Colonic mucosa (tissue), 4 donors: ENCODE results near the gene BCR. TPM values are rescaled to one million over a fixed set of nuclear protein-coding genes. Genes with fewer than 3 reads are reported as not detected.

Source experiments
- DNase-seq: peaks from one replicate; pipeline ENCODE4 v3.0.0-alpha.2; 2020
- H3K27ac ChIP-seq: fragments of 200-600 bp; one replicate; pipeline ENCODE4 v1.8.0; 2021
- H3K27me3 ChIP-seq: fragments of 200-600 bp; one replicate; pipeline ENCODE4 v1.8.0; 2021
- H3K36me3 ChIP-seq: fragments of 200-600 bp; one replicate; pipeline ENCODE4 v1.8.0; 2021
- H3K4me1 ChIP-seq: fragments of 200-600 bp; one replicate; pipeline ENCODE4 v1.8.0; 2021; ENCODE audit warnings: mild to moderate bottlenecking
- H3K4me3 ChIP-seq: fragments of 200-600 bp; one replicate; pipeline ENCODE4 v1.8.0; 2021
- H3K9ac ChIP-seq, 2 donors: one replicate each; pipeline ENCODE4 v1.7.0; 2013; ENCODE audit warnings: control low read depth in 2 of 2, low read depth in 2 of 2, low read length in 2 of 2
- H3K9me3 ChIP-seq: fragments of 200-600 bp; one replicate; pipeline ENCODE4 v1.8.0; 2021
- CTCF ChIP-seq: fragments of 200-600 bp; IDR thresholded peaks from one replicate; pipeline ENCODE4 v1.8.0; 2022; ENCODE audit warnings: antibody characterized with exemption, mild to moderate bottlenecking
- intact Hi-C: fragments of 100-400 bp; cut with DNase I; formaldehyde crosslinking; loops from one replicate; pipeline ENCODE4 v1.14.1; 2022
- total RNA-seq, 2 donors: library from RNA; stranded (reverse); fragmentation: NEBNext Ultra II Directional in 1 of 2; extraction: Animal tissue kit (Norgen Biotek cat#: 25700) in 1 of 2; gene quantifications; one replicate each; pipeline ENCODE4 v1.2.1, GENCODE V29; 2021
- donor health status: healthy.
- donor health status: DM: no; HTN: no; CAD: no.
- donor health status: DM: no; HTN: no; CAD: no.

The BCR gene
- total RNA-seq, 2 donors from 2014 or later = 39.2 to 57.8 TPM

GRCh38 chr22:23222793-23223568 lies 42.7 kb downstream of the BCR start:
- peak overlapping the region in 1 of 2 donors; percentile 28 for H3K9ac ChIP-seq
- no peak for DNase-seq
- no peak overlapping the region for H3K4me3 ChIP-seq
- peaks cover 53% of the 10 kb centered on the region for H3K4me1 ChIP-seq
- intact Hi-C loops = no loop called here
- no peaks in the 10 kb centered on the region for H3K9me3 ChIP-seq
- H3K27me3 ChIP-seq = no peaks in the 10 kb centered on the region
- peak overlapping the region; percentile 64 for H3K27ac ChIP-seq
- TF ChIP-seq CTCF = no peak
- no peaks in the 10 kb centered on the region for H3K36me3 ChIP-seq

GRCh38 chr22:23223569-23224317 lies 43.4 kb downstream of the BCR start:
- no peak for TF ChIP-seq CTCF
- Histone ChIP-seq H3K9me3 (no peaks in the 10 kb centered on the region), H3K27ac (peak overlapping the region; percentile 64), H3K4me1 (peaks cover 46% of the 10 kb centered on the region), H3K36me3 (no peaks in the 10 kb centered on the region), H3K27me3 (no peaks in the 10 kb centered on the region), H3K4me3 (no peak overlapping the region), H3K9ac (peak overlapping the region in 1 of 2 donors; percentile 28)
- intact Hi-C loops = no loop called here
- DNase-seq = peak; percentile 48

- peaks cover 35% of the 10 kb centered on the region for H3K4me1 ChIP-seq
- H3K9me3 ChIP-seq = no peaks in the 10 kb centered on the region
- no peaks in the 10 kb centered on the region for H3K27me3 ChIP-seq
- H3K36me3 ChIP-seq = no peaks in the 10 kb centered on the region
- peak overlapping the region; percentile 68 for H3K27ac ChIP-seq
- no peak for TF ChIP-seq CTCF
- intact Hi-C loops = no loop called here
- H3K4me3 ChIP-seq = no peak overlapping the region
- H3K9ac ChIP-seq = no peak overlapping the region
- DNase-seq = no peak
Measured at GRCh38 chr22:23224846-23225245, 44.5 kb downstream of the BCR start.

GRCh38 chr22:23225337-23225723 lies 45.0 kb downstream of the BCR start:
- H3K27ac ChIP-seq = peak overlapping the region; percentile 68
- intact Hi-C loops = no loop called here
- no peaks in the 10 kb centered on the region for H3K9me3 ChIP-seq
- TF ChIP-seq CTCF = no peak
- H3K4me1 ChIP-seq = peaks cover 30% of the 10 kb centered on the region
- peak overlapping the region in 1 of 2 donors; percentile 30 for H3K9ac ChIP-seq
- no peak for DNase-seq
- H3K4me3 ChIP-seq = no peak overlapping the region
- no peaks in the 10 kb centered on the region for H3K27me3 ChIP-seq
- H3K36me3 ChIP-seq = no peaks in the 10 kb centered on the region

- no peaks in the 10 kb centered on the region for H3K36me3 ChIP-seq
Measured at GRCh38 chr22:23225724-23226496, 45.6 kb downstream of the BCR start.

More at GRCh38 chr22:23225724-23226496, 45.6 kb downstream of the BCR start:
- Histone ChIP-seq H3K4me1 (peaks cover 26% of the 10 kb centered on the region), H3K9ac (peak overlapping the region in 1 of 2 donors; percentile 60), H3K27me3 (no peaks in the 10 kb centered on the region), H3K27ac (peak overlapping the region; percentile 68), H3K9me3 (no peaks in the 10 kb centered on the region), H3K4me3 (no peak overlapping the region)
- no peak for TF ChIP-seq CTCF
- intact Hi-C loops = no loop called here
- DNase-seq = peak; percentile 83
